ENCODE results near the gene ZCCHC10.
"Not testable (repeated sequence)": the region's sequence is repeated elsewhere in the genome, so short reads cannot be mapped to it uniquely, and the experiment has no call there.

ZCCHC10 gene

GRCh38 chr5:133041157-133041784, 14.9 kb upstream of the ZCCHC10 start:
- DNase-seq = no peak

- DNase-seq = not testable (repeated sequence)
These were observed 10.3 kb upstream of the ZCCHC10 start for GRCh38 chr5:133036677-133037076.

GRCh38 chr5:133035224-133035623, 8.9 kb upstream of the ZCCHC10 start:
- DNase-seq = peak; percentile 16 to 65

GRCh38 chr5:133034064-133034463, 7.7 kb upstream of the ZCCHC10 start:
- peak in 1 of 2 donors; percentile 25 for DNase-seq

GRCh38 chr5:133032852-133033742, 6.7 kb upstream of the ZCCHC10 start:
- no peak for DNase-seq

- DNase-seq = no peak
These were observed 4.1 kb upstream of the ZCCHC10 start for GRCh38 chr5:133030343-133031005.

- peak; percentile 45 to 81 for DNase-seq
These were observed 3.1 kb upstream of the ZCCHC10 start for GRCh38 chr5:133029416-133029815.

- DNase-seq = no peak
These were observed 360 bp upstream of the ZCCHC10 start for GRCh38 chr5:133026664-133027153.

- DNase-seq = not testable (repeated sequence)
These were observed 6.9 kb downstream of the ZCCHC10 start for GRCh38 chr5:133019471-133019870.

GRCh38 chr5:133017964-133018363, 8.4 kb downstream of the ZCCHC10 start:
- DNase-seq = no peak

GRCh38 chr5:133015466-133015865, 10.9 kb downstream of the ZCCHC10 start:
- no peak for DNase-seq

- not testable (repeated sequence) for DNase-seq
These were observed 17.9 kb downstream of the ZCCHC10 start for GRCh38 chr5:133008455-133008854.

GRCh38 chr5:133006653-133007052, 19.7 kb downstream of the ZCCHC10 start:
- DNase-seq = no peak

- DNase-seq = no peak
These were observed 27.1 kb downstream of the ZCCHC10 start for GRCh38 chr5:132999246-132999645.

GRCh38 chr5:132998556-132998955, 27.8 kb downstream of the ZCCHC10 start:
- peak; percentile 51 to 69 for DNase-seq

GRCh38 chr5:132996307-132996706, 30.0 kb downstream of the ZCCHC10 start:
- DNase-seq = no peak

GRCh38 chr5:132987531-132988408, 38.6 kb downstream of the ZCCHC10 start:
- no peak for DNase-seq

- DNase-seq = not testable (repeated sequence)
These were observed 43.4 kb downstream of the ZCCHC10 start for GRCh38 chr5:132982971-132983370.

GRCh38 chr5:132981288-132981687, 45.1 kb downstream of the ZCCHC10 start:
- peak in 1 of 2 donors; percentile 21 for DNase-seq

GRCh38 chr5:132979976-132980375, 46.4 kb downstream of the ZCCHC10 start:
- DNase-seq = no peak

- peak; percentile 85 to 90 for DNase-seq
These were observed 46.9 kb downstream of the ZCCHC10 start for GRCh38 chr5:132979367-132979940.

- DNase-seq = no peak
These were observed 49.5 kb downstream of the ZCCHC10 start for GRCh38 chr5:132976852-132977251.
